Measurements from ENCODE around the gene MATCAP1. TPM values are rescaled to one million over a fixed set of nuclear protein-coding genes. Genes with fewer than 3 reads are reported as not detected.

MATCAP1 gene
- total and polyA plus RNA-seq, 10 of the 15 experiments (the other 5 are each of a cell fraction or from before 2014, with no cell fraction given), result 2.8 to 25.8 (median 8.6) TPM

DNA sequence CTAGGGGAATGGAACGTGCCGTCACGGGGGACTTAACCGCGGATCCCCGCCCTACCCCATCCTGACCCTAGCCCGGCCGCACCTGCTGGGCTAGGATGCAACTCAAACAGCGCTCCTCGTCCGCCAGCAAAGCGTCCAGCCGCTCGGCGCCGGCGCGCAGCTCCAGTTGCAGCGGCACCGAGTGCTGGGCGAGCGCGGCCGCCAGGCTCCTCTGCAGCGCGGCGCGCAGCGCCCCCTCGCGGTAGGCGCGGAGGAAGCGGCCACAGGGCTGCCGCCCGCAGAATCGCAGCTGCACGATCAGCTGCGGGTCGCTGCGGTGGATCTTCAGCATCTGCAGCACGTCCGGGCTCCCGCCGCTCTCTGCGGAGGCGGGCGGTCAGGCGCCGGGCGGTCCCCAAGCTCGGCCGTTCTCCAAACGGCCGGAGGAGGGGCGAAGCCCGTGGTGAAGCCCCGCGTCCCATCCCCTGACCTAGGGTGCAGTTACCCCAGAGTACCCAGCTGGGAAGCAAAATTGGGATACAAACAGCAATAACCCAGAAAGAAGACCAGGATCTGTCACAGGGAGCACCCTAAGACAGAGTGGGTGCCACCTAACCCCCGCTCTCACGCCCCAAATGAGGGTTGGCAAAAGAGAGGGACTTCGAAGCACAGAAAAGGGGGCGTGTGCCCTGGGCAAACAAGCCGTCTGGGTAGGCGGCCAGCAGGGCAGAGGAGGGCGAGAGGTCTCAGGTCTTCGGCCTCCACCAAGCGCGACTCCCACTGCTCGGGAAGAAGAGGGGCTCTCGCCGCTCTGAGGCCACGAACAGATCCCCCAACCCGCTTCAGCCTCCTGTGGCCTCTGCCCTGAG is 28.2 kb downstream of the MATCAP1 start (continued):
- TF ChIP-seq, protein P1, sequence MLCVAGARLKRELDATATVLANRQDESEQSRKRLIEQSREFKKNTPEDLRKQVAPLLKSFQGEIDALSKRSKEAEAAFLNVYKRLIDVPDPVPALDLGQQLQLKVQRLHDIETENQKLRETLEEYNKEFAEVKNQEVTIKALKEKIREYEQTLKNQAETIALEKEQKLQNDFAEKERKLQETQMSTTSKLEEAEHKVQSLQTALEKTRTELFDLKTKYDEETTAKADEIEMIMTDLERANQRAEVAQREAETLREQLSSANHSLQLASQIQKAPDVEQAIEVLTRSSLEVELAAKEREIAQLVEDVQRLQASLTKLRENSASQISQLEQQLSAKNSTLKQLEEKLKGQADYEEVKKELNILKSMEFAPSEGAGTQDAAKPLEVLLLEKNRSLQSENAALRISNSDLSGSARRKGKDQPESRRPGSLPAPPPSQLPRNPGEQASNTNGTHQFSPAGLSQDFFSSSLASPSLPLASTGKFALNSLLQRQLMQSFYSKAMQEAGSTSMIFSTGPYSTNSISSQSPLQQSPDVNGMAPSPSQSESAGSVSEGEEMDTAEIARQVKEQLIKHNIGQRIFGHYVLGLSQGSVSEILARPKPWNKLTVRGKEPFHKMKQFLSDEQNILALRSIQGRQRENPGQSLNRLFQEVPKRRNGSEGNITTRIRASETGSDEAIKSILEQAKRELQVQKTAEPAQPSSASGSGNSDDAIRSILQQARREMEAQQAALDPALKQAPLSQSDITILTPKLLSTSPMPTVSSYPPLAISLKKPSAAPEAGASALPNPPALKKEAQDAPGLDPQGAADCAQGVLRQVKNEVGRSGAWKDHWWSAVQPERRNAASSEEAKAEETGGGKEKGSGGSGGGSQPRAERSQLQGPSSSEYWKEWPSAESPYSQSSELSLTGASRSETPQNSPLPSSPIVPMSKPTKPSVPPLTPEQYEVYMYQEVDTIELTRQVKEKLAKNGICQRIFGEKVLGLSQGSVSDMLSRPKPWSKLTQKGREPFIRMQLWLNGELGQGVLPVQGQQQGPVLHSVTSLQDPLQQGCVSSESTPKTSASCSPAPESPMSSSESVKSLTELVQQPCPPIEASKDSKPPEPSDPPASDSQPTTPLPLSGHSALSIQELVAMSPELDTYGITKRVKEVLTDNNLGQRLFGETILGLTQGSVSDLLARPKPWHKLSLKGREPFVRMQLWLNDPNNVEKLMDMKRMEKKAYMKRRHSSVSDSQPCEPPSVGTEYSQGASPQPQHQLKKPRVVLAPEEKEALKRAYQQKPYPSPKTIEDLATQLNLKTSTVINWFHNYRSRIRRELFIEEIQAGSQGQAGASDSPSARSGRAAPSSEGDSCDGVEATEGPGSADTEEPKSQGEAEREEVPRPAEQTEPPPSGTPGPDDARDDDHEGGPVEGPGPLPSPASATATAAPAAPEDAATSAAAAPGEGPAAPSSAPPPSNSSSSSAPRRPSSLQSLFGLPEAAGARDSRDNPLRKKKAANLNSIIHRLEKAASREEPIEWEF (IDR thresholded peaks at IDR 0.05; ENCODE audit: insufficient replicate concordance, low read depth, low read length), result no peak
- TF ChIP-seq SUZ12 (IDR thresholded peaks at IDR 0.05; ENCODE audit: unreplicated experiment) (no peak), ZNF687 (IDR thresholded peaks at IDR 0.05) (no peak), SREBF1 (IDR thresholded peaks at IDR 0.05; ENCODE audit: low read length) (no peak), KDM1A (IDR thresholded peaks at IDR 0.05; ENCODE audit: borderline replicate concordance) (no peak), KAT2A (conservative IDR thresholded peaks at IDR 0.05; ENCODE audit: control insufficient read depth, low read depth, low read length) (no peak), YY1 (IDR thresholded peaks at IDR 0.05; ENCODE audit: low read depth, low read length) (peak; percentile 87), TAF1 (IDR thresholded peaks at IDR 0.05; ENCODE audit: borderline replicate concordance, low read depth, low read length) (no peak), STAT3 (IDR thresholded peaks at IDR 0.05; ENCODE audit: low read depth, low read length) (no peak), IKZF2 (IDR thresholded peaks at IDR 0.05) (no peak), SMC3 (IDR thresholded peaks at IDR 0.05; ENCODE audit: borderline replicate concordance, low read length) (peak; percentile 85)
